GM19438 (cell line): Measurements from ENCODE around the gene SNX9.
A peak's percentile ranks its signal among the peaks of the same experiment; 100 is the strongest.
"Not testable (repeated sequence)": the region's sequence is repeated elsewhere in the genome, so short reads cannot be mapped to it uniquely, and the experiment has no call there.

Source experiments
- ATAC-seq: cut with Tn5 transposase; IDR thresholded peaks from one replicate; pipeline ENCODE4 v1.9.1; 2021; ENCODE audit warnings: low read depth; ENCODE audit not compliant: unreplicated experiment

SNX9 gene

DNA sequence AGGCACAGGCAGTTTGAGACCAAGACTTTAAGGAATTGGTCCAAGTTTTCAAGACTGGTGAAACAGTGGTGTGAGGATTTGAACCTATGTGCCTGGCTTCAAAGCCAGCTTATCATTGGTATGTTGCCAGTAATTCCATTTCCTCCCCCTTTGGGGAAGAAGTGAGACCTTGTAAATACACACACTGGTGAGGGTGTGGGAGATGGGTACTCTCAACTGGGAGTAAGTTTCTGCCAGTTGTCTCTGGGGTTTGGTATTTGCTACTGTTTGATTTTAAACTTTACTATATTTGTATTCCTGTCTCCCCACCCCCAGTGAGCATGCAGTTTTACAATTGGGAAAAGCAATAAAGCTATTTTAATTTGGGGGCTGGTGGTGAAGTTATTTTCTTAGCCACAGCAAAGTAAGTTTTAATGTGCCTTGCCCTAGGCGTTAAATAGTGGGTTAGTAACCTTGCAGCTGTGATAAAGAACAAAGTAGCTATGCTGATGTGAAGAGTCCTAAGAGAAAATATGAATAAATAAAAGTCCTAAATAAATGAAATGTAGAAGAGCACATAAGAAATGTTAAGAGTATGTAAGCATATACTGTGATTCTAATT is 31.0 kb downstream of the SNX9 start:
- ATAC-seq, result no peak

DNA sequence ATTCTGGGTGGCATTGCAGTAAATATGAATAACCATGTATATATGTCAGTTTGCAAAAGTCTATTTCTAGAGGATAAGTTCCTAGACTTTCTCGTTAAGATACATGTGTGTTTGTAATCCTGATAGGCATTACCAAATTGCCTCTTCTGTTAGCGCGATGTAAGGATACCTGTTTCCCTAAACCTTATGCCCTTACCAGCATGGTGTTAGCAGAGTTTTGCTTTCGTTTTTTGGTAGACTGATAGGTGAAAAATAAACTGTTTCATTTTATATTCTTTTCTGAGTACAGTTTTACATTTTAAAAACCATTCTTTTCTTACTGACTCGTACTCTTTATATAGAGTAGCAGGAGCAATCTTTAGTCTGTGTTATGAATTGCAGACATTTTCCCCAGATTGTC is 32.3 kb downstream of the SNX9 start:
- ATAC-seq, result no peak

DNA sequence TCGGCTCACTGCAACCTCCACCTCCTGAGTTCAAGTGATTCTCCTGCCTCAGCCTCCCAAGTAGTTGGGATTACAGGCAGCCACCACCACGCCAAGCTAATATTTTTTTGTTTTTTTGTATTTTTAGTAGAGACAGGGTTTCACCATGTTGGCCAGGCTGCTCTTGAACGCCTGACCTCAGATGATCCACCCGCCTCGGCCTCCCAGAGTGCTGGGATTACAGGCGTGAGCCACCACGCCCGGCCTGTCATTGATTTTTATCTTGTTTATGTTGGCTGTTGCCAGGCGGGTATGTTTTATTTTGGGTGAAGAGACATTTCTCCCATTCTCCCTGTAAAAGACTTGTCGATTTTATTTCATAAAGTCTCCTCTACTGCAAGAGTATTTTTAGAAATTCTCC is 32.8 kb downstream of the SNX9 start:
- not testable (repeated sequence) for ATAC-seq

DNA sequence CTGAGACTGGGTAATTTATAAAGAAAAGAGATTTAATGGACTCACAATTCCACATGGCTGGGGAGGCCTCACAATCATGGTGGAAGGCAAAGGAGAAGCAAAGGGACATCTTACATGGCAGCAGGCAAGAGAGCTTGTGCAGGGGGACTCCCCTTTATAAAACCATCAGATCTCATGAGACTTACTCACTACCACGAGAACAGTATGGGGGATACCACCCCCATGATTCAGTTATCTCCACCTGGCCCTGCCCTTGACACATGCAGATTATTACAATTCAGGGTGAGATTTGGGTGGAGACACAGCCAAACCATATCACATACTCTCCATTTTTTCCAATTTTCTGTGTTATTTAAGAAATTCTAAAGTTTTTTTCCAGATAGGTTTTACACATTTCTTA is 35.6 kb downstream of the SNX9 start:
- not testable (repeated sequence) for ATAC-seq

DNA sequence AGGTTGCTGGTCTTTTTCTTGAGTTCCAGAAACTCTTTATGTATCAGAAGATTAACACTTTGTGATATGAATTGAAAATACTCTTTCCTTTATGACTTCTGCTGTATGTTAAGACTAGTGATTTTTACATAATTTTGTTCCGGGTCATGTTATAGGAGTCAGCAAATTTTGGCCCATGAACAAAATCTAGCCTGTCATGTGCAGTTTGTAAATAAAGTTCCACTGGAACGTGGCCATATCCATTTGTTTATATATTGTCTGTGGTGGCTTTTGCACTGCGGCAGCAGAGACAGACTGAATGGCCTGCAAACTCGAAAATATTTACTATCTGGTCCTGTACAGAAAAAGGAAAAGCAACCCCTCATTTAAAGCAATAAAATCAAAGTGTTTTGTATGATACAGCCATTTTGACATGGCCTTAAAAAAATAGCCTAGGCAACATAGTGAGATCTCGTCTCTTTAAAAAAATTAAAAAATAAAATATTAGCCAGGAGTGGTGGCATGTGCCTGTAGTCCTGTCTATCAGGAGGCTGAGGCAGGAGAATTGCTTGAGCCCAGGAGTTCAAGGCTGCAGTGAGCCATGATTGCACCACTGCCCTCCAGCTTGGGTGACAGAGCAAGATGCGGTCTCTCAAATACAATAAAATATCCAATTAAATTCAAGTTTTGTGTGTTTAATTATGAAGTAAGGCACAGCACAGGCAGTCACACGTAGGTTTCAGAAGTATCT is 36.9 kb downstream of the SNX9 start:
- no peak for ATAC-seq

DNA sequence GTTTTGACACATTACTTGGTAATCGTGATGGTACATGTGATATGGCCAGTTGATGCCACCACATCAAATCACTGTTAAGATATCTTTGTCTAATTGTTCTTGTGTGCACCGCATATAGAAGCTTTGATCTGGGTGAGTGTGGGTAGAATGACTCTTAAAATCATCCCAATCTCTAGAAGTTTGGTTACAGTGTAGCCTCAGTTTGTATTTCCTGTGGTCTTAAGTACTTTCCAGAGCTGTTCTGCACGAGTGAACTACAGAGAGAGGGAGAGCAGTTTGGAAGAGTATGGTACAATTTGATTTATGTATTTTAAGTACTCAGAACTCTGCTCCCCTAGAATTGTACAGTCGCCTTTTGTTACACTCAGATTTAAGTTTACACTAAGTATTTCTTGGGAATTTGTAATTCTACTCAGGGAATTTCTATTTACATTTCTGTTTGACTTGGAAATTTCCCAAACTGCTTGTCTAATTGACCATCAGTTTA is 37.5 kb downstream of the SNX9 start:
- ATAC-seq, result no peak

DNA sequence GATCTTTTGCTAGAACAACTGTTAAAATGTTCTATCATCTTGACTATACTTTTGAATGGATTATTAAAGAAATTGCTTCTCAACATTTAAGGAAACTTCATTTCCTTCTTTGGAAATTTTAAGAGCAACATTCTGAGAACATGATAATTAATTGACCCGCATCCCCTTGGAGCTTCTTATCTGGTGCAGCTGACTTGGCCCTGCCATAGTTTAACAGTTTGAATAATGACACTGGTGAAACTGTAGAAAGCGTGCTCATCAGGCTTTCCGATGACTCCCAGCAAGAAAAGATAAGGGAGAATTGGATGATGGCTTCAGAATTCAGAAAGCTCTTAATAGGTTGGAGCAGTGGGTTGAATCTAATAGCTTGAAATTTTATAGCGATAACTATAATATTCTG is 38.1 kb downstream of the SNX9 start:
- no peak for ATAC-seq

DNA sequence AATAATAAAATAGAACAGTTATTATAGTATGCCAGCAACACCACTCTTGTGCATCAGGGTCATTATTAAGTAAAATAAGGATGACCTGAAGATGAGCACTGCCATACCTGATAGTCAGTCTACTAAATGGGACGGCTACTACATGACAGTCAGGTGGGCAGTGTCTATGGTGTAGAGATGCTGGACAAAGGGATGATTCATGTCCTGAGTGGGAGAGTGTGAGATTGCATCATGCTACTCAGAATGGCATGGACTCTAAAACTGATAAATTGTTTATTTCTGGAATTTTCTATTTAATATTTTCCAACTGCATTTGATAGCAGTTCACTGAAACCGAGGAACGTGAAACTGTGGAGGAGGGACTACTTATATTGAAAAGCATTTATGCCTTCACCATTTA is 38.8 kb downstream of the SNX9 start:
- no peak for ATAC-seq

DNA sequence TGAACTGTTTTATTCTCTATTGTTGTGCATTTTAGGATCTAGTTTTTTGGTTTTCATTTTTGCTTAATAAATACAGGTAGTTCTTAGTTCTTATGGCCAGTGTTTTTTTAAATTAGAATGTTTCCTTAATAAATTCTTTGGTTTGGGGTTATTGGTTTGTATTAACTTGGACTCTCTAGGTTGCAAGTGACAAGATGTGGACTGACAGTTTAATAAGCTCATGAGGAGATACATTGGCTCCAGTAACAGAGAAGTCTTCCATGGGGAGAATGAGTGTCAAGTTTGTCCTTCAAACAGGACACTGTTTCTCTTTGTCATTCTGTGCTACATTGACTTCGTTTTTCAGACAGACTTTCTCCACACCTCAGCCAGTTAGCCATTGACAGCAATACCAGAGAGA is 39.7 kb downstream of the SNX9 start:
- no peak for ATAC-seq

DNA sequence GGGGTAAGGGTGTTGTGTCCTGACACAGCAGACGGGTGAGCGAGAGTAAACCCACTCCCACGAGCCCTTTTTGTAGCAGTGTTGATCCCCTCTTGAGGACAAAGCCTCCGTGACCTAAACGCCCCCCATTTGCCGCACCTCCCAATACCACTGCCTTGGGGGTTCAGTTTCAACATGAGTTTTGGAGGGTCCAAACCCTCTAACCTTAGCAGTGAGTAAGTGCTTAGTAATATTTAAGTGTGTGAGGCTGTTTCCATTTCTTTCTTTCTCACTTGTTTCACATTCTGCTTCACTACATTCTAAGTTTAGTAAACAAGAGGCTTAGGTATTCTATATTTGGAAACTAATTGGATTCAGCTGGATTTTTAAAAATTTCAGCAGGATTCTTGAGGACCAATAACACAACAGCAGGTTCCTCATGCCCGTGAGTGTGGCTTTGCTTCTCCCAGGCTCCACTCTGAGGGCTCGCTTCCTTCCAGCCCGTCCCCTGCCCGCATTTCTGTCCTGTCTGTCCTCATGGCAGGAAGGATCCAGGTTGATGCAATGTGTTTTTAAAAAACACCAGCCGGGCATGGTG is 41.2 kb downstream of the SNX9 start:
- ATAC-seq, result no peak

DNA sequence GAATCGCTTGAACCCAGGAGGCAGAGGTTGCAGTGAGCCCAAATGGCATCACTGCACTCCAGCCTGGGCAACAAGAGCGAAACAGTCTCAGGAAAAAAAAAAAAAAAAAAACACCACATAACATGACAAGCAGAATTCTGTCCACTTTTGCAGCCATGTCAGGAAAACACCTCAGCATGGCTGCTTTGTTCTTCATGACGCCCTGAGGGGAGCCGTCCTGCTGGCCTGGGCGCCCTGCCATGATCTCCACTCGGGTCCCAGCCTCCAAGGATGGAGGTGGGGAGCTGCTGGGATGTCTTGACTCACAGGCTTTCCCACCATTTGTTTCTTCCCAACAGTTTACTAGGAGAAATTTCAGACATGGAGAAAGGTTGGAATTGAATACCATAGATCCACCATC is 42.2 kb downstream of the SNX9 start:
- ATAC-seq, result no peak

DNA sequence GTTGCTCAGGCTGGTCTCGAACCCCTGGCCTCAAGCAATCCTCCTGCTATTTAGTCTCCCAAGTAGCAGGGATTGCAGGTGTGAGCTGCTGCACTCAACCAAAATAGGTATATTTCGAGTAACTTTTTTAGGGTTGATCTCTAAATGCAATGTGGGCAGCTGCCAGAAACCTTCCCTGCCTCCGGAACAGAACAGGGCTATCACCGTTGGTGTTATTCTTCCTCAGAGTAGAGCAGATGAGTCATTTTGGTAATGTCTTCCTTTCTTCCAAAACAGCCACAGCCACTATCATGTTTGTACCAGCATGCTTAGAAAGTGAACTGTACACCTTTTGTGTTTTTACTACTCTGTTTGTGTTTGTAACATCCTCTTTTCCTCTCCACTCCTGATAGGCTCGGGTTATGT is 44.1 kb downstream of the SNX9 start:
- ATAC-seq, result no peak

DNA sequence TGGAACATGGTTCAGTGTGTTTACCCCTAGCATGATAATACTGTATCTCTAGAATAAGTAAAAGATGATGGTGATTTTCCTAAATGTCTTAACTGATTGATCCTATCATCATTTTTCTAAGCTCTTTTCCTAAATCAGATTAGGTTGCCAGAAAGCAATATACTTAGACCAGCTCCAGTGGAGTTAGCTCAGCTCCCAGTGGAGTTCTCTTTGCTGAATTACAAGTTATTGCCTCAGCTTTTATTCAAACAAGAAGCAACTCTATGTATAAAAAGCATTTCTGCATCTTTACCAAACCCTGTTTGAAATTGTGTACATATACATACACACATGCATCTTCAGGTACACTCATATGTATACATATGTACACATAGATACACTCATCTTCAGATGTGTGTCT is 44.9 kb downstream of the SNX9 start:
- no peak for ATAC-seq

DNA sequence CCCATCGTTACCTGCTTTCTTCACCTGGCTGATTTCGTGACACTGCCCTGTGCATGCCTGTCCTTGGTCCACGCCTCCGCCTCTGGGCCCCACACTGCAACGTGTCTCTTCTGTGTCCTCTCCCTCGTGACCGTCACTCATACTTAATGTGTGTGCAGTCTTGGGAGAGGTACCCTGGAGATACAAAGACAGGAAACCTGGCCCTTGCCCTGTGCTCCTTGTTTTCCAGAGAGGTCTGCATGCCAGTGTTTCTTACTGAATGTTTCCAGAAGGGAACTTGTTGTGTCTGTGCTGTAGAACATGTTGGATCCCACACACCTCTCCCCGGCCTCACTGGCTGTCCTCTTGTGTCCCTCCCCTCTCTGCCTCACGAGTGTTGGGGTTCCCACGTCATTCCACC is 45.8 kb downstream of the SNX9 start:
- no peak for ATAC-seq

DNA sequence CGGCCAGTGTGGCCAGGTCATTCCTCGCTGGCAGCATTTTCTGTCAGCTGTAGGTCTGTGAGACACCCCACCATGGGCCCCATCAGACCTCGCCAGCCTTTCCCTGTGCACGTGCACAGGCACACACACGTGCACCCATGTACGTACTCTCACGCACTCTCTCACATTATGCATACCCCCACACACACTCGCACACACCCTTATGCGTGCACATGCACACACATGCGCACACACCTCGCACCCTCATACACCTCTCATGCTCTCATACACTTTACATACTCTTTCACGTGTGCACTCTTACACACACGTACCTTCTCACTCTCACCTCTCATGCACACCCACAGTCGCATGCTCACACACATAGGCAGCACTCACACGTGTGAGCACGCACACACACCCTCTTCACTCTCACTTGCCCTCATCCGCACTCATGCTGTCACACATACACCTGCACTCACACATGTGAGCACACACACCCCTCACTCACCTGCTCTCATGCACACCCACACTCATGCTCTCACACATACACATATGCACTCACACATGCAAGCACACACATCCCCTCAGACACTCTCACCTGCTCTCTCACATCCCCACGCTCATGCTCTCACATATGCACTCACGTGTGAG is 46.7 kb downstream of the SNX9 start:
- no peak for ATAC-seq

DNA sequence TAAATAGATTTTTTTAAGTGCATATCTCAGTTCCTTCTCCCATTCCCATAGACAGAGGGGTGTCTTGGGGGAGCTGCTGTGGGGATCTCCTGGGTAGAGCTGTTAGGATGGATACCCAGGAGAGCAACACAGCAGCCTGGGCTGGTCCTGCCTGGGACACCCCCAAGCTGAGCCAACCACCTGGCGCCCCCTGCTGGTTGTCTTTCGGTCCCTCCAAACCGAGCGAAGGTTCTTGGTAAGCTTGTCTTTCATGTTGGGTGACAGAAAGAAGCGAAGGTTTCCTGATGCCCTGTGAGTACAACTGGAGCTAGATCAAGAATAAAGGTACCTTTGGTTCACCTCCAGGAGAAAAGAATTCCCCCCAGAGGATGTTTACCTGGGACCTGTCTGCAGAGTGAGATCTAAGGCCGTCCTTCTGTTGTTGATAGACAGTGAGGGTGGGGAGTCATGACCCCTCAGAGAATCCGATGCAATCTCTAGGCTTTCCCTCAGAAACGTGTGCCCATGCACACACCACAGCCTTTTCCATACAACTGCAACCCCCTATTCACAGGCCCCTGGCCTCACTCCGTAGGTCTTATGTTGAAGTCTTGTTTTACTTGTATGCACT is 50.8 kb downstream of the SNX9 start:
- ATAC-seq, result peak; percentile 58

DNA sequence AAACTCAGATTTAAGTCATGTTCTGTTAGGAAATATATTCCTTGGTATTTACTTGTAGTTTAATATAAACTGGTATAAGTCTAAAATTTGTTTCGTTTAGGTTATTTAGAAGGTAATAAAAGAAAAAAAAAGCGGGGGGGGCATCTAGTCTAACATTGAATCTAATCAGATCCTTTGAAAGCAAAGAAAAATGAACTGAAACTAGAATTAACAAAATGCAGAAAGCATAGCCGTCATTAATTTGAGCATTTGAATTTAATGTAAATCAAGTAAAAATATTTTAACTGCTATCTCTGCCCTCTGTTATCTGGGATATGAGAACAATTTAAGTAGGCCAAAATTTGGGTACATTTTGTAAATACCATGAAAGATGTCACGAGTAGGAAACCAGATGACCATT is 54.1 kb downstream of the SNX9 start:
- no peak for ATAC-seq

DNA sequence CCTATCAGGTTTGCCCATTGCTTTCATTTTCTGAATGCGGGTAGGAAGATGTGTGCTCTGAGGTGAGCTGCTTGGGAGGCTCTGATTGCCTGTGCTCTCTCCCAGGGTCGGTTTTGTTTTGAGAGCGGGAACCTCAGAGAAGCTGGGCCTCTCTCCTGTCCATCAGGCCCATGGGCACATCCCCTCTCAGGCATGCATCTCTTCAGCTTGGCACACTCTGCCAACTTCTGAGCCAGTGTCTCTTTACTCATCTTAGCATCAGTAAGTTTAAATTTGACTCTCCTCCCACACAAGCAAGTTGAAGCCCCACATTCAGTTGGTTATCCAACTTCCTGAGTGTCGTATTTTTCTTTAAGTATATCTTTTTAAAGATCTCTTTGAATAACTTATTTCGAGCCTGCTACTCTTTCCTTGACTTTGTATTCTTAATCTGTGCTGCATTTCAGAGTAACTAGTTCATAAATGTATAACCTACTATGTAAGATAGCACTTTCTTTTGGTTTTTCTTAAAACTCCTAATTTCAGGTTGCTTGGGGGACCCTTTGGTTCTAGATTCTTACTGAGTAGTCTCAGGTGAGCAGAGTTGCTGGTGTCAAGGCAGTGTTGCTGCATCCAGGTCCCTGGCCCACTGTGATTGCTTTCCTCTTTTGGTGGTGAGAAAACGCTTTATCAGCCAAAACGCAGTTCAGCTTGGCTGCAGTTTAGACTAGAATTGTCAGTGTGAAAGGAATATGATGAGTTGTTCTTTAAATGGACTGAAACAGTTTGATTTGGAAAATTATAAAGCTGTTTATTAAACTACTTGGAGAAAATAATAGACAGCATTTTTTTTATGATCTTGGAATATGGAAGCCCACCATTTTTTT is 54.8 kb downstream of the SNX9 start:
- no peak for ATAC-seq

DNA sequence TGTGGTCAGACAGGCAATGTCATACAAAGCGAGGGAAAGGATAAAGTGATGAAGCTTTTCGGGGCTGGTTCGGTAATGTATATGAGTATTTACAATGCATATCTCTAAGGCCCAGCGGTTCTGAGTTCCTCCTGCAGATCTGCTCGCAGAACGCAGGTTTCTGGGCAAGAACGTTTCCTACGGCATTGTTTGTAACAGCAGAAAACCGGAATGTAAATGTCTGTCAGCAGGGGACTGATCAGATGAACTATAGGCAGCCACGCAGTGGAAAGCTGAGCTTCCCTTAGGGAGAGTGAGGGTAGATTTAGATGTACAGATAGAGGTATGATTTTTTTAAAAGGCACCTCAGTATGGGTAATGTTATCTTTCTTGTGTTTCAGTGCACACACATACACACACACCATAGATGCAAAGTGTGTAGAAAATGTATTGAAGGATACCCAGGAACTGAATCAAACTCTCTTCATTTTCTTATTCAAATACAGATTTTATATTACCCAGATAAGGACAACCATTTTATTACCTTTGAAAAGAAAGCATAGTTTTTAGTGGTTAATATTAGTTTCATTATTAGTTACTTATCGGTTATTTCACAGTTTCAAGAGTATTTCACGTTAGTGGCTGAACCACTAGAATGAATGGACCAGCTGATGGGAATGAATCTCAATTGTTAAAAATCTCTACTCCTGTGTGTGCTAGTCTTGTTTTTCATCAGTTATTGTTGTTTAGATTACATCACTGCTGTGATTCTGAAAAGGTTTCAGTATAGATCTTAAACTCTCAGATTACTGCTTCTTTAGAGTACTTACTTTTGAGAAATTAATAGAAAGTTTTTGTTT is 56.2 kb downstream of the SNX9 start:
- peak; percentile 93 for ATAC-seq
